Astrocyte (in vitro differentiated cells and primary cell): ENCODE data around the gene UBE2N. TPM values are rescaled to one million over a fixed set of nuclear protein-coding genes. Genes with fewer than 3 reads are reported as not detected.

ENCODE experiments used
- DNase-seq: peaks from one replicate; pipeline ENCODE4 v3.0.0-alpha.2; 2010; ENCODE audit warnings: low read depth
- FAIRE-seq: peaks from 2 replicates; lab custom pipeline; 2011; peaks lifted over from hg19 to GRCh38; lab: Jason Lieb, UNC
- H2AFZ ChIP-seq: 2 replicates; pipeline ENCODE4 v1.6.0; 2012; ENCODE audit warnings: low read depth, low read length, inconsistent platforms
- H3K27ac ChIP-seq: 2 replicates; pipeline ENCODE4 v1.5.1; 2011; ENCODE audit warnings: low read depth, low read length, inconsistent platforms
- H3K27me3 ChIP-seq: 2 replicates; pipeline ENCODE4 v1.6.0; 2011; ENCODE audit warnings: low read length, inconsistent platforms; ENCODE audit not compliant: insufficient read depth
- H3K36me3 ChIP-seq: 2 replicates; pipeline ENCODE4 v1.5.1; 2011; ENCODE audit warnings: low read length, inconsistent platforms; ENCODE audit not compliant: insufficient read depth
- H3K4me1 ChIP-seq: 2 replicates; pipeline ENCODE4 v1.5.1; 2011; ENCODE audit warnings: low read length, inconsistent platforms; ENCODE audit not compliant: insufficient read depth
- H3K4me2 ChIP-seq: 2 replicates; pipeline ENCODE4 v1.6.0; 2012; ENCODE audit warnings: low read length, inconsistent platforms
- H3K4me3 ChIP-seq: 2 replicates; pipeline ENCODE4 v1.5.1; 2011; ENCODE audit warnings: low read depth, mild to moderate bottlenecking, low read length, inconsistent platforms; ENCODE audit not compliant: insufficient read depth
- H3K79me2 ChIP-seq: 2 replicates; pipeline ENCODE4 v1.6.0; 2012; ENCODE audit warnings: mild to moderate bottlenecking, low read length, inconsistent platforms; ENCODE audit not compliant: insufficient read depth
- H3K9ac ChIP-seq: 2 replicates; pipeline ENCODE4 v1.6.0; 2012; ENCODE audit warnings: mild to moderate bottlenecking, low read length, inconsistent platforms
- H3K9me3 ChIP-seq: 2 replicates; pipeline ENCODE4 v1.5.1; 2012; ENCODE audit warnings: low read depth, mild to moderate bottlenecking, low read length, inconsistent platforms; ENCODE audit not compliant: insufficient read depth
- H4K20me1 ChIP-seq: 2 replicates; pipeline ENCODE4 v1.6.0; 2012; ENCODE audit warnings: low read length, inconsistent platforms; ENCODE audit not compliant: insufficient read depth
- H3K27ac Mint-ChIP-seq: one replicate; pipeline ENCODE4 v1.8.0; 2021; ENCODE audit warnings: mild to moderate bottlenecking, mixed read lengths; ENCODE audit not compliant: unreplicated experiment
- H3K27me3 Mint-ChIP-seq: one replicate; pipeline ENCODE4 v1.8.0; 2021; ENCODE audit warnings: low read depth, mixed read lengths; ENCODE audit not compliant: unreplicated experiment
- H3K36me3 Mint-ChIP-seq: one replicate; pipeline ENCODE4 v1.8.0; 2021; ENCODE audit warnings: low read depth, mixed read lengths; ENCODE audit not compliant: unreplicated experiment
- H3K4me1 Mint-ChIP-seq: one replicate; pipeline ENCODE4 v1.8.0; 2021; ENCODE audit warnings: low read depth, mixed read lengths; ENCODE audit not compliant: unreplicated experiment
- H3K4me3 Mint-ChIP-seq: one replicate; pipeline ENCODE4 v1.8.0; 2021; ENCODE audit warnings: mild to moderate bottlenecking, moderate library complexity, mixed read lengths; ENCODE audit not compliant: unreplicated experiment
- H3K9me3 Mint-ChIP-seq: one replicate; pipeline ENCODE4 v1.8.0; 2021; ENCODE audit warnings: mild to moderate bottlenecking, mixed read lengths; ENCODE audit not compliant: unreplicated experiment
- CTCF ChIP-seq: IDR thresholded peaks from 2 replicates; pipeline ENCODE4 v1.5.1; 2011; ENCODE audit warnings: low read depth, mild to moderate bottlenecking, inconsistent platforms, low read length, moderate library complexity; ENCODE audit not compliant: insufficient read depth
- EZH2 ChIP-seq: IDR thresholded peaks from 2 replicates; pipeline ENCODE4 v1.6.1; 2012; ENCODE audit warnings: mild to moderate bottlenecking, low read length, inconsistent platforms; ENCODE audit not compliant: insufficient read depth
- total RNA-seq: library from RNA; stranded (reverse); gene quantifications from 2 replicates; pipeline ENCODE4 v1.2.1, GENCODE V29; 2021

UBE2N gene
- total RNA-seq, 1 donor from 2014 or later, result 129 TPM

- peak overlapping the region; percentile 95 for H3K9ac ChIP-seq
- Mint-ChIP-seq H3K4me1 (peaks cover 11% of the 10 kb centered on the region), H3K4me3 (peak overlapping the region; percentile 98), H3K27me3 (no peaks in the 10 kb centered on the region), H3K36me3 (no peaks in the 10 kb centered on the region), H3K9me3 (no peaks in the 10 kb centered on the region), H3K27ac (peak overlapping the region; percentile 94)
- H2AFZ ChIP-seq, result peak overlapping the region; percentile 98
- H3K9me3 ChIP-seq, result no peaks in the 10 kb centered on the region
- H3K4me3 ChIP-seq, result peak overlapping the region; percentile 95
- peaks cover 11% of the 10 kb centered on the region for H4K20me1 ChIP-seq
- peaks cover 10% of the 10 kb centered on the region for H3K4me1 ChIP-seq
- peak overlapping the region; percentile 95 for H3K27ac ChIP-seq
- no peaks in the 10 kb centered on the region for H3K27me3 ChIP-seq
- H3K79me2 ChIP-seq, result peaks cover 57% of the 10 kb centered on the region
- peak; percentile 26 for FAIRE-seq
- peak overlapping the region; percentile 91 for H3K4me2 ChIP-seq
- H3K36me3 ChIP-seq, result peaks cover 13% of the 10 kb centered on the region
- DNase-seq, result no peak
- TF ChIP-seq EZH2, result no peak
- no peak for TF ChIP-seq CTCF
Measured at GRCh38 chr12:93468008-93468371, 26.2 kb upstream of the UBE2N start.

- DNase-seq, result peak; percentile 66
Measured at GRCh38 chr12:93467351-93468007, 25.7 kb upstream of the UBE2N start, which contains the start of gene MRPL42. TSS of gene MRPL42 (plus strand) at chr12:93467514. CDS start at chr12:93469286, 1,772 bp downstream.

More at GRCh38 chr12:93467351-93468007, 25.7 kb upstream of the UBE2N start, which contains the start of gene MRPL42:
- Histone ChIP-seq H3K27me3 (no peaks in the 10 kb centered on the region), H2AFZ (peak within 1 kb of the TSS; percentile 98), H3K36me3 (peaks cover 8% of the 10 kb centered on the region), H4K20me1 (peaks cover 11% of the 10 kb centered on the region), H3K4me3 (peak within 1 kb of the TSS; percentile 95), H3K79me2 (peaks cover 52% of the 10 kb centered on the region), H3K4me2 (peak within 1 kb of the TSS; percentile 91), H3K4me1 (peaks cover 10% of the 10 kb centered on the region), H3K9ac (peak within 1 kb of the TSS; percentile 95), H3K27ac (peak within 1 kb of the TSS; percentile 95), H3K9me3 (no peaks in the 10 kb centered on the region)
- no peaks in the 10 kb centered on the region for H3K36me3 Mint-ChIP-seq
- H3K27me3 Mint-ChIP-seq, result no peaks in the 10 kb centered on the region
- peak within 1 kb of the TSS; percentile 98 for H3K4me3 Mint-ChIP-seq
- TF ChIP-seq CTCF, result peak; percentile 66
- TF ChIP-seq EZH2, result no peak
- H3K27ac Mint-ChIP-seq, result peak within 1 kb of the TSS; percentile 94
- H3K4me1 Mint-ChIP-seq, result peaks cover 11% of the 10 kb centered on the region
- FAIRE-seq, result peak; percentile 23
- H3K9me3 Mint-ChIP-seq, result no peaks in the 10 kb centered on the region
